ENCODE results near the gene A2ML1. TPM values are rescaled to one million over a fixed set of nuclear protein-coding genes. Genes with fewer than 3 reads are reported as not detected.
A peak's percentile ranks its signal among the peaks of the same experiment; 100 is the strongest.
"Not testable (repeated sequence)": the region's sequence is repeated elsewhere in the genome, so short reads cannot be mapped to it uniquely, and the experiment has no call there.

Gene A2ML1
- total RNA-seq, 1 donor from 2014 or later = 44.0 TPM

GRCh38 chr12:8855891-8856290, 33.5 kb downstream of the A2ML1 start:
- DNase-seq = no peak

- DNase-seq = not testable (repeated sequence)
Observed at GRCh38 chr12:8859448-8859847, 37.0 kb downstream of the A2ML1 start.

GRCh38 chr12:8860165-8860961, 37.9 kb downstream of the A2ML1 start:
- peak; percentile 58 for DNase-seq

- DNase-seq = no peak
Observed at GRCh38 chr12:8866429-8866828, 44.0 kb downstream of the A2ML1 start.

GRCh38 chr12:8867009-8867408, 44.6 kb downstream of the A2ML1 start:
- no peak for DNase-seq

- no peak for DNase-seq
Observed at GRCh38 chr12:8867786-8868185, 45.4 kb downstream of the A2ML1 start.

- peak; percentile 14 for DNase-seq
Observed at GRCh38 chr12:8870586-8870985, 48.2 kb downstream of the A2ML1 start.

- DNase-seq = peak; percentile 48
Observed at GRCh38 chr12:8871068-8871467, 48.6 kb downstream of the A2ML1 start.

- no peak for DNase-seq
Observed at GRCh38 chr12:8876887-8877286, 54.5 kb downstream of the A2ML1 start.

GRCh38 chr12:8886502-8887284, 64.3 kb downstream of the A2ML1 start:
- DNase-seq = no peak

- DNase-seq = no peak
Observed at GRCh38 chr12:8887285-8887715, 64.9 kb downstream of the A2ML1 start.

GRCh38 chr12:8890313-8891085, 68.1 kb downstream of the A2ML1 start:
- peak; percentile 88 for DNase-seq

- no peak for DNase-seq
Observed at GRCh38 chr12:8891976-8892375, 69.6 kb downstream of the A2ML1 start.

GRCh38 chr12:8894378-8894777, 72.0 kb downstream of the A2ML1 start:
- no peak for DNase-seq

- DNase-seq = no peak
Observed at GRCh38 chr12:8894986-8895385, 72.6 kb downstream of the A2ML1 start.

GRCh38 chr12:8897081-8897480, 74.7 kb downstream of the A2ML1 start:
- no peak for DNase-seq

GRCh38 chr12:8899830-8900229, 77.4 kb downstream of the A2ML1 start:
- DNase-seq = no peak

- DNase-seq = not testable (repeated sequence)
Observed at GRCh38 chr12:8902703-8903102, 80.3 kb downstream of the A2ML1 start.

- no peak for DNase-seq
Observed at GRCh38 chr12:8903646-8904045, 81.2 kb downstream of the A2ML1 start.

- DNase-seq = no peak
Observed at GRCh38 chr12:8904665-8905064, 82.2 kb downstream of the A2ML1 start.

GRCh38 chr12:8905546-8905945, 83.1 kb downstream of the A2ML1 start:
- no peak for DNase-seq

GRCh38 chr12:8906266-8907180, 84.1 kb downstream of the A2ML1 start:
- no peak for DNase-seq
